Endothelial cell of umbilical vein (primary cell): ENCODE data around the gene EMID1. TPM values are rescaled to one million over a fixed set of nuclear protein-coding genes. Genes with fewer than 3 reads are reported as not detected.

ENCODE experiments used
- BruUV-seq: library from RNA; stranded (reverse); fragments of 400-500 nt; replicated peaks from 2 replicates; lab custom pipeline; 2021; lab: Mats Ljungman, UMichigan
- CTCF ChIA-PET: fragments of 300-600, 350-600 bp; sonication (Branson Sonifier 250); formaldehyde crosslinking; loops from one replicate; lab custom pipeline; 2021; ENCODE audit warnings: antibody characterized with exemption, inconsistent platforms; lab: Charles Lee
- POLR2A ChIA-PET: fragments of 300-600, 350-600 bp; sonication (Branson Sonifier 250); formaldehyde crosslinking; loops from one replicate; lab custom pipeline; 2021; ENCODE audit warnings: antibody characterized with exemption, inconsistent platforms; lab: Charles Lee
- DNase-seq: peaks from one replicate; pipeline ENCODE4 v3.0.0-alpha.2; 2011; ENCODE audit warnings: low read depth, low spot score
- FAIRE-seq: peaks from 2 replicates; lab custom pipeline; 2011; peaks lifted over from hg19 to GRCh38; lab: Jason Lieb, UNC
- H2AFZ ChIP-seq: 2 replicates; pipeline ENCODE4 v1.6.0; 2012; ENCODE audit warnings: low read depth, low read length, control low read depth, inconsistent platforms
- H3K27ac ChIP-seq: 2 replicates; pipeline ENCODE4 v1.5.1; 2011; ENCODE audit warnings: low read depth, mild to moderate bottlenecking, control low read depth, low read length, moderate library complexity; ENCODE audit not compliant: insufficient read depth
- H3K27me3 ChIP-seq, 2 experiments: 2 replicates each; pipeline versions ENCODE4 v1.6.0 to v1.6.1; 2011; ENCODE audit warnings: low read length in 2 of 2, mixed read lengths in 1 of 2; ENCODE audit not compliant: control insufficient read depth in 2 of 2, insufficient read depth in 2 of 2
- H3K36me3 ChIP-seq, 2 experiments: 2 replicates in 1 of 2; 3 replicates in 1 of 2; pipeline ENCODE4 v1.5.1; 2011; ENCODE audit warnings: low read length in 2 of 2, mild to moderate bottlenecking in 1 of 2, moderate library complexity in 1 of 2; ENCODE audit not compliant: control insufficient read depth in 2 of 2, insufficient read depth in 2 of 2; ENCODE audit errors: extremely low read depth in 1 of 2
- H3K4me1 ChIP-seq: 3 replicates; pipeline ENCODE4 v1.5.1; 2011; ENCODE audit warnings: mild to moderate bottlenecking, low read length; ENCODE audit not compliant: control insufficient read depth, insufficient read depth; ENCODE audit errors: extremely low read depth
- H3K4me2 ChIP-seq: 2 replicates; pipeline ENCODE4 v1.6.1; 2011; ENCODE audit warnings: low read length, control low read depth, mixed read lengths; ENCODE audit not compliant: insufficient read depth
- H3K4me3 ChIP-seq, 3 experiments: fragments of 200-600 bp in 1 of 3; sonication (generic), shearing (Covaris generic) in 1 of 3; replicated peaks in 1 of 3; 2 replicates each; pipeline ENCODE4 v1.5.1; 2011 to 2016; ENCODE audit warnings: control low read depth in 3 of 3, low read length in 3 of 3, mild to moderate bottlenecking in 2 of 3, inconsistent platforms in 1 of 3, low read depth in 1 of 3, moderate library complexity in 1 of 3; ENCODE audit not compliant: insufficient read depth in 1 of 3
- H3K79me2 ChIP-seq: 2 replicates; pipeline ENCODE4 v1.6.0; 2012; ENCODE audit warnings: low read length, inconsistent platforms; ENCODE audit not compliant: control insufficient read depth, insufficient read depth
- H3K9ac ChIP-seq: replicated peaks from 2 replicates; pipeline ENCODE3; 2011; ENCODE audit warnings: low read length, control low read depth; ENCODE audit not compliant: insufficient read depth; ENCODE audit errors: extremely low read depth
- H3K9me1 ChIP-seq: replicated peaks from 3 replicates; pipeline ENCODE4 v1.6.0; 2011; ENCODE audit warnings: mild to moderate bottlenecking, low read length; ENCODE audit not compliant: control insufficient read depth, insufficient read depth; ENCODE audit errors: extremely low read depth
- H3K9me3 ChIP-seq: replicated peaks from 2 replicates; pipeline ENCODE4 v1.5.1; 2012; ENCODE audit warnings: low read length, inconsistent platforms; ENCODE audit not compliant: control insufficient read depth, insufficient read depth
- H4K20me1 ChIP-seq: replicated peaks from 2 replicates; pipeline ENCODE3; 2011; ENCODE audit warnings: mild to moderate bottlenecking, low read length; ENCODE audit not compliant: control insufficient read depth, insufficient read depth; ENCODE audit errors: extremely low read depth
- CTCF ChIP-seq, 2 donors: IDR thresholded peaks; 1 replicate in 1 of 2; 2 replicates in 1 of 2; pipeline ENCODE4 v1.5.1; 2011; ENCODE audit warnings: low read length in 2 of 2, mild to moderate bottlenecking in 2 of 2, moderate library complexity in 2 of 2, control low read depth in 1 of 2, inconsistent platforms in 1 of 2, low read depth in 1 of 2; ENCODE audit not compliant: insufficient read depth in 1 of 2; ENCODE audit errors: extremely low read depth in 1 of 2
- EZH2 ChIP-seq: IDR thresholded peaks from 2 replicates; pipeline ENCODE4 v1.6.1; 2012; ENCODE audit warnings: borderline replicate concordance, low read depth, mild to moderate bottlenecking, moderate library complexity, low read length, inconsistent platforms; ENCODE audit not compliant: severe bottlenecking
- FOS ChIP-seq: IDR thresholded peaks from 2 replicates; pipeline ENCODE4 v1.6.1; 2011; ENCODE audit warnings: mild to moderate bottlenecking, low read length, moderate library complexity, borderline replicate concordance; ENCODE audit not compliant: insufficient read depth
- GATA2 ChIP-seq: IDR thresholded peaks from 2 replicates; pipeline ENCODE4 v1.7.0; 2011; ENCODE audit warnings: low read depth, mild to moderate bottlenecking, moderate library complexity, mixed read lengths, low read length; ENCODE audit not compliant: insufficient read length, insufficient read depth
- JUN ChIP-seq: IDR thresholded peaks from 2 replicates; pipeline ENCODE4 v1.6.1; 2011; ENCODE audit warnings: borderline replicate concordance, low read depth; ENCODE audit not compliant: insufficient read length, insufficient read depth
- MAX ChIP-seq: IDR thresholded peaks from 2 replicates; pipeline ENCODE4 v1.6.1; 2011; ENCODE audit not compliant: insufficient read depth, insufficient read length
- MYC ChIP-seq: IDR thresholded peaks from one replicate; pipeline ENCODE4 v1.6.1; 2011; ENCODE audit warnings: mild to moderate bottlenecking, low read depth, low read length
- POLR2A ChIP-seq: IDR thresholded peaks from 2 replicates; pipeline ENCODE4 v1.6.1; 2012; ENCODE audit warnings: low read depth, mild to moderate bottlenecking, control low read depth, low read length
- POLR2AphosphoS5 ChIP-seq: IDR thresholded peaks from 2 replicates; pipeline ENCODE4 v1.6.1; 2012; ENCODE audit warnings: low read depth, mild to moderate bottlenecking, control low read depth, low read length, moderate library complexity; ENCODE audit not compliant: insufficient read depth
- dilution Hi-C: fragments of 300-500 bp; cut with MboI; formaldehyde crosslinking; loops from one replicate; pipeline ENCODE4 v1.15.0; 2019; ENCODE audit warnings: low sequenced_read_pairs; ENCODE audit not compliant: extremely low pct_ligation_motif_present
- intact Hi-C: fragments of 100-400 bp; cut with micrococcal nuclease; formaldehyde crosslinking; loops from one replicate; pipeline ENCODE4 v1.10.0; 2022
- polyA plus RNA-seq, 4 experiments: library from polyadenylated mRNA; depleted of rRNA in 3 of 4; stranded (reverse) in 3 of 4; unstranded in 1 of 4; fragments of >200 nt; gene quantifications; 2 replicates each; pipeline versions ENCODE4 v1.2.1 to v1.2.3, GENCODE V29; 2011 to 2012; ENCODE audit warnings: missing spikeins in 1 of 4
- total RNA-seq: library from RNA; stranded (reverse); gene quantifications from 2 replicates; pipeline ENCODE4 v1.2.3, GENCODE V29; 2021

EMID1 gene
- total and polyA plus RNA-seq, 2 donors (not counting 3 experiments of a cell fraction or from before 2014, with no cell fraction given) = 0.51 to 0.75 TPM

DNA sequence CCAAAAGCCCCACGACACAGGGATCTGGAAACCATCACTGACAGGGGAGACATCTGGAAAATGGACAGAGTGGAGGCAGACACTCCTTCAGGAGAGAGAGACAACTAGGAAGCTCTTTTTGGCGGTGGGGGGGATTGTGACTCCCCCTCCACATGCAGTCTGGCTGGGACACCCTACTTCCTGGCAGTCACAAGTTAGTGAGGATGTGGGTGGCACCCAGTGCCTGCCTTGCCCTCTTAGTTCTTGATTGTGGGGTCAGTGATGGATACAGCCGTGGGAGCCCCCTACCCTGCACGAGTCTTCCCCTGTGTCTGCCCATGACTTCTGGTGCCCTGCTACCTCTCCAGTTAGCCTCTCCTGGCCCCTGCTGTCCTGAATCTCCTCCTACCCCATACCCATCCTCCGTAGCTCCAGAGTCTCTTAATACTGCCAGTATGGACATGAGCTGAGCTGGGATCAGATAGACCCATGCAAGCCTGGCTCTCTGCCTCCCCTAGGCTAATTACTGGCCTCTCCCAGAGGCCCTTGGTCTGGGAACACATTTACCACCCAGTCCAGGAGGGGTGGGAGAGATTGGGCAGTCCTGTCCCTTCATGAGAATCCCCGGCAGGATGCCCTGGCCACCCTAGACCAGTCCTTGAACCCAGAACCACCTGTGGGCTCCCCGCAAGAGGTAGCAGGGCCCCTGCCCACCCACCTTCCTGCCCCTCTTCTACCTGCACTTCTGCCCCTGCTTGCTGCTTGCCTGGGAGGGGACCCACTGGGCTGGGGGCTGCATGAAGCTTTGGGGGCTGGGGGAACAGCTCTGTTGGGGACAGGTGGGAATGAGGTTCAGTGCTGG is 39.3 kb downstream of the EMID1 start:
- FAIRE-seq = no peak

More for the DNA sequence above, 39.3 kb downstream of the EMID1 start:
- no TSS peak for BruUV-seq
- intact Hi-C loops = loop anchor here (1.0 to 2.0 kb wide), 5 partner anchors 38 to 390 kb away; no protein-coding TSS in a partner anchor
- no peaks in the 10 kb centered on the region for H3K4me1 ChIP-seq
- no peak for TF ChIP-seq CTCF (IDR thresholded peaks at IDR 0.05; ENCODE audit: extremely low read depth in 1 of 2, insufficient read depth in 1 of 2, low read depth in 1 of 2, low read length in 2 of 2)
- TF ChIP-seq JUN = no peak
- TF ChIP-seq GATA2 = no peak
- TF ChIP-seq EZH2 = no peak
- no peak for TF ChIP-seq POLR2A
- TF ChIP-seq POLR2AphosphoS5 = no peak
- no peak for TF ChIP-seq FOS
- no peak for TF ChIP-seq MYC
- TF ChIP-seq MAX = no peak
- H3K9ac ChIP-seq = no peak overlapping the region
- no peak overlapping the region for H3K4me2 ChIP-seq
- no peak overlapping the region for H2AFZ ChIP-seq
- no peak for DNase-seq
- ChIA-PET CTCF (interaction anchor here (0.6 to 5.8 kb wide), 46 partner anchors 8 to 1193 kb away, joined by 3 to 65 read pairs (median 5); partner anchors contain the start of genes EMID1, EWSR1 and RHBDD3), POLR2A (no interaction called here)
- no peaks in the 10 kb centered on the region for H3K79me2 ChIP-seq
- H3K27me3 ChIP-seq = peaks cover 3 to 4% of the 10 kb centered on the region in 2 experiments
- H3K36me3 ChIP-seq = no peaks in the 10 kb centered on the region
- no peaks in the 10 kb centered on the region for H3K9me1 ChIP-seq
- dilution Hi-C loops = no loop called here
- no peak overlapping the region for H3K4me3 ChIP-seq
- H3K27ac ChIP-seq = no peak overlapping the region
- H4K20me1 ChIP-seq = no peaks in the 10 kb centered on the region
- H3K9me3 ChIP-seq = no peaks in the 10 kb centered on the region
